H9 (cell line): Measurements from ENCODE around the gene SIPA1. TPM values are rescaled to one million over a fixed set of nuclear protein-coding genes. Genes with fewer than 3 reads are reported as not detected.

Experiments
- DNase-seq: peaks from one replicate; pipeline ENCODE4 v3.0.0-alpha.2; 2017
- H2AFZ ChIP-seq: one replicate; pipeline ENCODE4 v1.6.1; 2013; ENCODE audit warnings: mild to moderate bottlenecking, low read length, control low read depth, moderate library complexity
- H2AK5ac ChIP-seq: 2 replicates; pipeline ENCODE4 v1.6.1; 2013; ENCODE audit warnings: low read length, control low read depth, mixed read lengths; ENCODE audit not compliant: insufficient read length
- H2BK120ac ChIP-seq: one replicate; pipeline ENCODE4 v1.6.1; 2013; ENCODE audit warnings: low read depth, mild to moderate bottlenecking, low read length, control low read depth, inconsistent platforms; ENCODE audit not compliant: poor library complexity, severe bottlenecking
- H2BK12ac ChIP-seq: 2 replicates; pipeline ENCODE4 v1.6.1; 2013; ENCODE audit warnings: low read length, control low read depth, mixed read lengths, low read depth; ENCODE audit not compliant: insufficient read length
- H2BK15ac ChIP-seq: 2 replicates; pipeline ENCODE4 v1.6.1; 2013; ENCODE audit warnings: low read depth, low read length, control low read depth
- H2BK20ac ChIP-seq: one replicate; pipeline ENCODE4 v1.6.1; 2013; ENCODE audit warnings: low read depth, mild to moderate bottlenecking, low read length, control low read depth, inconsistent platforms; ENCODE audit not compliant: poor library complexity, severe bottlenecking
- H2BK5ac ChIP-seq: 2 replicates; pipeline ENCODE4 v1.6.1; 2013; ENCODE audit warnings: low read length, control low read depth, mixed read lengths; ENCODE audit not compliant: insufficient read length
- H3K14ac ChIP-seq: 2 replicates; pipeline ENCODE4 v1.6.1; 2013; ENCODE audit warnings: low read length, control low read depth; ENCODE audit not compliant: insufficient read depth
- H3K18ac ChIP-seq: 2 replicates; pipeline ENCODE4 v1.6.1; 2013; ENCODE audit warnings: low read depth, mild to moderate bottlenecking, mixed read lengths, low read length, control low read depth; ENCODE audit not compliant: insufficient read length
- H3K23ac ChIP-seq: 2 replicates; pipeline ENCODE4 v1.6.1; 2013; ENCODE audit warnings: low read length, control low read depth, mixed read lengths, low read depth; ENCODE audit not compliant: insufficient read length
- H3K23me2 ChIP-seq: 2 replicates; pipeline ENCODE4 v1.6.1; 2013; ENCODE audit warnings: low read depth, mild to moderate bottlenecking, mixed read lengths, low read length, control low read depth; ENCODE audit not compliant: insufficient read length, poor library complexity, severe bottlenecking
- H3K27ac ChIP-seq: 2 replicates; pipeline ENCODE4 v1.5.1; 2013; ENCODE audit warnings: low read length, control low read depth, mixed read lengths, low read depth; ENCODE audit not compliant: insufficient read length
- H3K27me3 ChIP-seq: 2 replicates; pipeline ENCODE4 v1.6.1; 2013; ENCODE audit warnings: low read length, control low read depth, inconsistent platforms; ENCODE audit not compliant: insufficient read depth
- H3K4ac ChIP-seq: 2 replicates; pipeline ENCODE4 v1.6.1; 2013; ENCODE audit warnings: low read depth, mild to moderate bottlenecking, control low read depth, inconsistent platforms, low read length, moderate library complexity
- H3K4me1 ChIP-seq: 2 replicates; pipeline ENCODE4 v1.6.1; 2013; ENCODE audit warnings: low read length, control low read depth, inconsistent platforms; ENCODE audit not compliant: insufficient read depth
- H3K4me2 ChIP-seq: 2 replicates; pipeline ENCODE4 v1.6.1; 2013; ENCODE audit warnings: low read length, control low read depth, mixed read lengths; ENCODE audit not compliant: insufficient read length, insufficient read depth
- H3K56ac ChIP-seq: 2 replicates; pipeline ENCODE4 v1.6.1; 2013; ENCODE audit warnings: low read depth, mild to moderate bottlenecking, mixed read lengths, low read length, control low read depth; ENCODE audit not compliant: insufficient read length
- H3K79me1 ChIP-seq: 2 replicates; pipeline ENCODE4 v1.6.1; 2013; ENCODE audit warnings: low read depth, mild to moderate bottlenecking, moderate library complexity, low read length, control low read depth, inconsistent platforms; ENCODE audit not compliant: insufficient read depth, poor library complexity, severe bottlenecking
- H3K79me2 ChIP-seq: 2 replicates; pipeline ENCODE4 v1.6.1; 2013; ENCODE audit warnings: low read length, control low read depth, inconsistent platforms; ENCODE audit not compliant: insufficient read depth
- H3K9ac ChIP-seq: 2 replicates; pipeline ENCODE4 v1.6.1; 2013; ENCODE audit warnings: low read length, control low read depth, mixed read lengths; ENCODE audit not compliant: insufficient read length; ENCODE audit errors: extremely low read depth
- H3K9me3 ChIP-seq: one replicate; pipeline ENCODE4 v1.6.1; 2013; ENCODE audit warnings: low read depth, low read length, inconsistent platforms; ENCODE audit not compliant: control insufficient read depth
- H3T11ph ChIP-seq: one replicate; pipeline ENCODE4 v1.6.1; 2013; ENCODE audit warnings: mild to moderate bottlenecking, low read length, control low read depth, inconsistent platforms
- H4K20me1 ChIP-seq: one replicate; pipeline ENCODE4 v1.6.1; 2013; ENCODE audit not compliant: control insufficient read depth, insufficient read length, insufficient read depth
- H4K5ac ChIP-seq: 2 replicates; pipeline ENCODE4 v1.6.1; 2013; ENCODE audit warnings: low read depth, mild to moderate bottlenecking, mixed read lengths, low read length, control low read depth; ENCODE audit not compliant: insufficient read length
- H4K8ac ChIP-seq: replicated peaks from 2 replicates; pipeline ENCODE4 v1.6.1; 2013; ENCODE audit warnings: low read length, control low read depth, mixed read lengths, low read depth; ENCODE audit not compliant: insufficient read length
- H4K91ac ChIP-seq: 2 replicates; pipeline ENCODE4 v1.6.1; 2013; ENCODE audit warnings: low read depth, mild to moderate bottlenecking, moderate library complexity, mixed read lengths, low read length, control low read depth; ENCODE audit not compliant: insufficient read length
- H3K27ac Mint-ChIP-seq, 3 experiments: 2 replicates in 2 of 3; 3 replicates in 1 of 3; pipeline ENCODE4 v1.8.0; 2020 to 2021; ENCODE audit warnings: mixed read lengths in 3 of 3, mild to moderate bottlenecking in 1 of 3, moderate library complexity in 1 of 3
- H3K27me3 Mint-ChIP-seq: 2 replicates; pipeline ENCODE4 v1.8.0; 2021; ENCODE audit warnings: low read depth, mild to moderate bottlenecking, moderate library complexity, mixed read lengths
- H3K36me3 Mint-ChIP-seq, 3 experiments: 2 replicates in 2 of 3; 3 replicates in 1 of 3; pipeline ENCODE4 v1.8.0; 2020 to 2021; ENCODE audit warnings: low read depth in 3 of 3, mixed read lengths in 3 of 3; ENCODE audit not compliant: insufficient read depth in 1 of 3
- H3K4me1 Mint-ChIP-seq, 2 experiments: 2 replicates each; pipeline ENCODE4 v1.8.0; 2020; ENCODE audit warnings: mixed read lengths in 2 of 2
- H3K4me3 Mint-ChIP-seq, 2 experiments: 2 replicates in 1 of 2; 3 replicates in 1 of 2; pipeline ENCODE4 v1.8.0; 2020 to 2021; ENCODE audit warnings: mild to moderate bottlenecking in 2 of 2, mixed read lengths in 2 of 2, moderate library complexity in 1 of 2
- H3K9me3 Mint-ChIP-seq, 2 experiments: 2 replicates in 1 of 2; 3 replicates in 1 of 2; pipeline ENCODE4 v1.8.0; 2020; ENCODE audit warnings: mild to moderate bottlenecking in 2 of 2, mixed read lengths in 2 of 2, moderate library complexity in 1 of 2
- WGBS: extraction: QIAGEN DNeasy Blood & Tissue Kit; methylation state at CpG from one replicate; pipeline ENCODE4 v1.1.7; 2013; ENCODE audit warnings: missing lambda C conversion rate, low lambda C conversion rate, mixed read lengths; ENCODE audit not compliant: insufficient read length; ENCODE audit errors: extremely low coverage; 5-methylcytosine and 5-hydroxymethylcytosine counted together
- total RNA-seq: library from RNA; stranded (reverse); gene quantifications from 2 replicates; pipeline ENCODE4 v1.2.1, GENCODE V29; 2021
- TF ChIP-seq, protein P1 (sequence below): fragments of 200-600 bp; sonication (generic); conservative IDR thresholded peaks from 3 replicates; pipeline ENCODE4 v1.8.0; 2021; ENCODE audit warnings: antibody characterized with exemption, mild to moderate bottlenecking

The SIPA1 gene
- total RNA-seq, 1 experiment from 2014 or later: 32.0 TPM

DNA sequence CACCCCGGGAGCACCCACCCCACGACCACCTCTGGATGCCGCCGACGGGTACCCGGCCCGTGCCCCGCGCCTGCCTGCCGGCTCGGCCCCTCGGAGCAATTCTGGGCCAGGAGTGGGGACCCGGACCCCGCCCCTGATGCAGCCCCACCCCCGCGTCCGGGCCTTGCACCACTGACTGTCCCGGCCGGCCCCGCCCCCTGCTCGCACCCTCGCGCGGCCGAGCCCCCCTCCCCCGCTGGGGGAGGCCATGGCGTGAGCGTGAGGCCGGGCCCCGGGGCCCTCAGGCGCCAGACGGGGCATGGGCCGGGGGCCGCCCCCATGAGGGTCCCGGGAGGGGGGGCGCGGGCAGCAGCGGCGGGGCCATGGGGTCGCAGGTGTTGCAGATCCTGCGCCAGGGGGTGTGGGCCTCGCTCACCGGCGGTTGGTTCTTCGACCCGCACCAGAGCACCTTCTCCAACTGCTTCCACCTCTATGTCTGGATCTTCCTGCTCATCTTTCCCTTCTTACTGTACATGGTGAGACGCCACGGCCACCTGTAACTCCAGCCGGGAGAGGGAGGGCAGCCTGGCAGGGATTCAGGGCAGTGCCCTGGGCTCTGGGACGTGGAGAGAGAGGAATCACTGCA, 21.8 kb upstream of the SIPA1 start:
- Histone ChIP-seq H2AK5ac (no peak overlapping the region), H4K5ac (no peak overlapping the region), H2AFZ (no peak overlapping the region), H3K4ac (no peak overlapping the region), H4K91ac (no peak overlapping the region), H3K14ac (no peak overlapping the region; the same call in 1 of the 2 replicates), H2BK12ac (no peak overlapping the region), H4K20me1 (no peaks in the 10 kb centered on the region), H3K56ac (no peak overlapping the region), H3T11ph (no peak overlapping the region), H3K4me1 (no peaks in the 10 kb centered on the region; the same call in none of the 2 replicates), H3K27me3 (no peaks in the 10 kb centered on the region), H2BK120ac (no peak overlapping the region), H3K79me1 (peaks cover 3% of the 10 kb centered on the region), H3K18ac (no peak overlapping the region), H2BK5ac (no peak overlapping the region), H3K9me3 (no peaks in the 10 kb centered on the region), H3K27ac (no peak overlapping the region), H3K4me2 (peak overlapping the region; percentile 82), H3K23ac (no peak overlapping the region), H4K8ac (no peak overlapping the region), H3K79me2 (peaks cover 7% of the 10 kb centered on the region; the same call in 1 of the 2 replicates), H2BK15ac (no peak overlapping the region), H3K23me2 (peaks cover 18% of the 10 kb centered on the region), H3K9ac (peak overlapping the region; percentile 45), H2BK20ac (no peak overlapping the region)
- no peaks in the 10 kb centered on the region for H3K9me3 Mint-ChIP-seq
- TF ChIP-seq, protein P1, sequence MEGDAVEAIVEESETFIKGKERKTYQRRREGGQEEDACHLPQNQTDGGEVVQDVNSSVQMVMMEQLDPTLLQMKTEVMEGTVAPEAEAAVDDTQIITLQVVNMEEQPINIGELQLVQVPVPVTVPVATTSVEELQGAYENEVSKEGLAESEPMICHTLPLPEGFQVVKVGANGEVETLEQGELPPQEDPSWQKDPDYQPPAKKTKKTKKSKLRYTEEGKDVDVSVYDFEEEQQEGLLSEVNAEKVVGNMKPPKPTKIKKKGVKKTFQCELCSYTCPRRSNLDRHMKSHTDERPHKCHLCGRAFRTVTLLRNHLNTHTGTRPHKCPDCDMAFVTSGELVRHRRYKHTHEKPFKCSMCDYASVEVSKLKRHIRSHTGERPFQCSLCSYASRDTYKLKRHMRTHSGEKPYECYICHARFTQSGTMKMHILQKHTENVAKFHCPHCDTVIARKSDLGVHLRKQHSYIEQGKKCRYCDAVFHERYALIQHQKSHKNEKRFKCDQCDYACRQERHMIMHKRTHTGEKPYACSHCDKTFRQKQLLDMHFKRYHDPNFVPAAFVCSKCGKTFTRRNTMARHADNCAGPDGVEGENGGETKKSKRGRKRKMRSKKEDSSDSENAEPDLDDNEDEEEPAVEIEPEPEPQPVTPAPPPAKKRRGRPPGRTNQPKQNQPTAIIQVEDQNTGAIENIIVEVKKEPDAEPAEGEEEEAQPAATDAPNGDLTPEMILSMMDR: no peak
- no CpG with 5 or more reads among the region's 50 CpGs for WGBS
- no peak for DNase-seq
- peaks cover 3% of the 10 kb centered on the region for H3K27me3 Mint-ChIP-seq
- H3K36me3 Mint-ChIP-seq: peaks cover 18 to 43% (median 37%) of the 10 kb centered on the region in 3 experiments; a peak in 6 of 7 replicates
- peak overlapping the region; percentile 94 to 97 for H3K4me3 Mint-ChIP-seq
- peaks cover 17 to 24% of the 10 kb centered on the region in 2 experiments for H3K4me1 Mint-ChIP-seq
- peak overlapping the region; percentile 68 to 96 (median 92); a peak in 5 of 7 replicates for H3K27ac Mint-ChIP-seq
